GM23338 (cell line): ENCODE results near the gene MCUR1. TPM values are rescaled to one million over a fixed set of nuclear protein-coding genes. Genes with fewer than 3 reads are reported as not detected.

Source experiments
- ATAC-seq: fragments of 200-7000 bp; cut with Tn5 transposase; 3 replicates; pipeline ENCODE4 v1.9.1; 2020
- DNase-seq: peaks from one replicate; pipeline ENCODE4 v3.0.0-alpha.2; 2015; ENCODE audit warnings: low spot score
- H2AFZ ChIP-seq: fragments of 200-600 bp; sonication (generic); 2 replicates; pipeline ENCODE4 v1.8.0; 2016; ENCODE audit warnings: antibody characterized with exemption, mild to moderate bottlenecking, moderate library complexity
- H3F3A ChIP-seq: fragments of 200-600 bp; sonication (generic); replicated peaks from 2 replicates; pipeline ENCODE4 v1.8.0; 2017; ENCODE audit warnings: antibody characterized with exemption, mixed run types, low read depth
- H3K27ac ChIP-seq: fragments of 200-600 bp; sonication (generic); 2 replicates; pipeline ENCODE4 v1.6.1; 2016; ENCODE audit warnings: low read depth
- H3K27me3 ChIP-seq: fragments of 200-600 bp; sonication (generic); 2 replicates; pipeline ENCODE4 v1.8.0; 2016; ENCODE audit warnings: mild to moderate bottlenecking, mixed run types, moderate library complexity; ENCODE audit not compliant: insufficient read depth
- H3K36me3 ChIP-seq: fragments of 200-600 bp; sonication (generic); 2 replicates; pipeline ENCODE4 v1.8.0; 2016; ENCODE audit warnings: mild to moderate bottlenecking; ENCODE audit not compliant: insufficient read depth
- H3K4me1 ChIP-seq: fragments of 200-600 bp; sonication (generic); 2 replicates; pipeline ENCODE4 v1.8.0; 2016; ENCODE audit warnings: mild to moderate bottlenecking, moderate library complexity; ENCODE audit not compliant: insufficient read depth
- H3K4me2 ChIP-seq: fragments of 200-600 bp; sonication (generic); 2 replicates; pipeline ENCODE4 v1.7.1; 2017; ENCODE audit warnings: mixed run types
- H3K4me3 ChIP-seq: fragments of 200-600 bp; sonication (generic); 2 replicates; pipeline ENCODE4 v1.6.1; 2016; ENCODE audit warnings: mixed run types
- H3K79me2 ChIP-seq: fragments of 200-600 bp; sonication (generic); replicated peaks from 2 replicates; pipeline ENCODE4 v1.8.0; 2017; ENCODE audit warnings: mild to moderate bottlenecking; ENCODE audit not compliant: insufficient read depth
- H3K9me2 ChIP-seq: fragments of 200-600 bp; sonication (generic); 2 replicates; pipeline ENCODE4 v1.8.0; 2017; ENCODE audit not compliant: insufficient read depth
- H4K20me1 ChIP-seq: fragments of 200-600 bp; sonication (generic); replicated peaks from 2 replicates; pipeline ENCODE4 v1.8.0; 2017; ENCODE audit warnings: mild to moderate bottlenecking; ENCODE audit not compliant: insufficient read depth
- H3K27ac Mint-ChIP-seq: 2 replicates; pipeline ENCODE4 v1.8.0; 2020; ENCODE audit warnings: inconsistent platforms, mild to moderate bottlenecking, moderate library complexity, mixed read lengths
- H3K27me3 Mint-ChIP-seq: 3 replicates; pipeline ENCODE4 v1.8.0; 2022; ENCODE audit warnings: low read depth, mild to moderate bottlenecking, moderate library complexity, mixed read lengths, inconsistent platforms; ENCODE audit not compliant: insufficient read depth, poor library complexity
- H3K36me3 Mint-ChIP-seq: 3 replicates; pipeline ENCODE4 v1.8.0; 2021; ENCODE audit warnings: low read depth, mild to moderate bottlenecking, inconsistent platforms, moderate library complexity, mixed read lengths
- H3K4me1 Mint-ChIP-seq: 3 replicates; pipeline ENCODE4 v1.8.0; 2020; ENCODE audit warnings: mild to moderate bottlenecking, inconsistent platforms, mixed read lengths
- H3K4me3 Mint-ChIP-seq: 3 replicates; pipeline ENCODE4 v1.8.0; 2021; ENCODE audit warnings: moderate library complexity, mild to moderate bottlenecking, inconsistent platforms, mixed read lengths
- H3K9me3 Mint-ChIP-seq: 3 replicates; pipeline ENCODE4 v1.8.0; 2020; ENCODE audit warnings: moderate library complexity, mild to moderate bottlenecking, inconsistent platforms, mixed read lengths
- CREB1 ChIP-seq: fragments of 250-450 bp; sonication (Bioruptor Pico); IDR thresholded peaks from 2 replicates; pipeline ENCODE4 v1.5.0; 2020; ENCODE audit warnings: low read depth, mild to moderate bottlenecking, moderate library complexity
- EZH2phosphoT487 ChIP-seq: fragments of 200-600 bp; sonication (generic); IDR thresholded peaks from one replicate; pipeline ENCODE4 v1.8.1; 2018; ENCODE audit warnings: antibody characterized with exemption; ENCODE audit not compliant: unreplicated experiment
- NANOG ChIP-seq: IDR thresholded peaks from 2 replicates; pipeline ENCODE4 v1.6.1; 2016; ENCODE audit warnings: antibody characterized with exemption, borderline replicate concordance
- POLR2AphosphoS5 ChIP-seq: IDR thresholded peaks from 2 replicates; pipeline ENCODE4 v1.6.1; 2016; ENCODE audit warnings: antibody characterized with exemption, low read depth
- ZNF114 ChIP-seq: fragments of 250-450 bp; sonication (Bioruptor Pico); IDR thresholded peaks from 2 replicates; pipeline ENCODE4 v1.5.0; 2020; ENCODE audit warnings: mild to moderate bottlenecking, moderate library complexity
- polyA plus RNA-seq: library from polyadenylated mRNA; unstranded; fragments of >200 nt; fragmentation: Nextera tagmentation; extraction: Ambion mirVana; gene quantifications from 2 replicates; pipeline ENCODE4 v1.2.1, GENCODE V29; 2016
- total RNA-seq: library from RNA; depleted of rRNA; stranded (reverse); fragments of >200 nt; shearing (Covaris generic); gene quantifications from 2 replicates; pipeline ENCODE4 v1.2.3, GENCODE V29; 2014
- TF ChIP-seq, protein P1 (sequence below): IDR thresholded peaks from one replicate; pipeline ENCODE4 v1.6.1; 2018; ENCODE audit warnings: antibody characterized with exemption; ENCODE audit not compliant: unreplicated experiment
- TF ChIP-seq, protein P2 (sequence below): fragments of 250-450 bp; sonication (Bioruptor Pico); IDR thresholded peaks from 2 replicates; pipeline ENCODE4 v1.5.0; 2020; ENCODE audit warnings: mild to moderate bottlenecking, moderate library complexity

Gene MCUR1
- total and polyA plus RNA-seq, 2 experiments from 2014 or later: 21.0 to 65.3 TPM

DNA sequence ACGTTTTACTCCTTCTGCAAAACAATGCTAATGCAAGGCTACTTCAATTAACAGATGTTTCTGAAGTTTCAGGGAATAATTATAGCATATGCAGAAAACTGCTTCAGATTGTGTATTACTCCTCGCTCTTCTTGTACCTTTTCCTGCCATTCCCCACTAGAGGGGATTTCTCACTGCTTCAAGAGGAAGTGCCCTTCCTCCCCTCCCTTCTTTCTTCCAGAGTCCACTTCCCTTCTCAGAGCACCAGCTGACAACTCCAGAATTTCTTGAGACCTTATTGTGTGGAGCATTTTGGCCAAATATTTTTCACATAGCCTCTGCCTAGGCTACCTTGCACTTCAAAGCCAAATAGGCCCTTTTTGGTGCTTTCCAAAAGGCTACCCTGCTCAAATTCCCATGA lies 12.7 kb upstream of the MCUR1 start (continued):
- TF ChIP-seq, protein P1, sequence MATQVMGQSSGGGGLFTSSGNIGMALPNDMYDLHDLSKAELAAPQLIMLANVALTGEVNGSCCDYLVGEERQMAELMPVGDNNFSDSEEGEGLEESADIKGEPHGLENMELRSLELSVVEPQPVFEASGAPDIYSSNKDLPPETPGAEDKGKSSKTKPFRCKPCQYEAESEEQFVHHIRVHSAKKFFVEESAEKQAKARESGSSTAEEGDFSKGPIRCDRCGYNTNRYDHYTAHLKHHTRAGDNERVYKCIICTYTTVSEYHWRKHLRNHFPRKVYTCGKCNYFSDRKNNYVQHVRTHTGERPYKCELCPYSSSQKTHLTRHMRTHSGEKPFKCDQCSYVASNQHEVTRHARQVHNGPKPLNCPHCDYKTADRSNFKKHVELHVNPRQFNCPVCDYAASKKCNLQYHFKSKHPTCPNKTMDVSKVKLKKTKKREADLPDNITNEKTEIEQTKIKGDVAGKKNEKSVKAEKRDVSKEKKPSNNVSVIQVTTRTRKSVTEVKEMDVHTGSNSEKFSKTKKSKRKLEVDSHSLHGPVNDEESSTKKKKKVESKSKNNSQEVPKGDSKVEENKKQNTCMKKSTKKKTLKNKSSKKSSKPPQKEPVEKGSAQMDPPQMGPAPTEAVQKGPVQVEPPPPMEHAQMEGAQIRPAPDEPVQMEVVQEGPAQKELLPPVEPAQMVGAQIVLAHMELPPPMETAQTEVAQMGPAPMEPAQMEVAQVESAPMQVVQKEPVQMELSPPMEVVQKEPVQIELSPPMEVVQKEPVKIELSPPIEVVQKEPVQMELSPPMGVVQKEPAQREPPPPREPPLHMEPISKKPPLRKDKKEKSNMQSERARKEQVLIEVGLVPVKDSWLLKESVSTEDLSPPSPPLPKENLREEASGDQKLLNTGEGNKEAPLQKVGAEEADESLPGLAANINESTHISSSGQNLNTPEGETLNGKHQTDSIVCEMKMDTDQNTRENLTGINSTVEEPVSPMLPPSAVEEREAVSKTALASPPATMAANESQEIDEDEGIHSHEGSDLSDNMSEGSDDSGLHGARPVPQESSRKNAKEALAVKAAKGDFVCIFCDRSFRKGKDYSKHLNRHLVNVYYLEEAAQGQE: no peak
- TF ChIP-seq, protein P2, sequence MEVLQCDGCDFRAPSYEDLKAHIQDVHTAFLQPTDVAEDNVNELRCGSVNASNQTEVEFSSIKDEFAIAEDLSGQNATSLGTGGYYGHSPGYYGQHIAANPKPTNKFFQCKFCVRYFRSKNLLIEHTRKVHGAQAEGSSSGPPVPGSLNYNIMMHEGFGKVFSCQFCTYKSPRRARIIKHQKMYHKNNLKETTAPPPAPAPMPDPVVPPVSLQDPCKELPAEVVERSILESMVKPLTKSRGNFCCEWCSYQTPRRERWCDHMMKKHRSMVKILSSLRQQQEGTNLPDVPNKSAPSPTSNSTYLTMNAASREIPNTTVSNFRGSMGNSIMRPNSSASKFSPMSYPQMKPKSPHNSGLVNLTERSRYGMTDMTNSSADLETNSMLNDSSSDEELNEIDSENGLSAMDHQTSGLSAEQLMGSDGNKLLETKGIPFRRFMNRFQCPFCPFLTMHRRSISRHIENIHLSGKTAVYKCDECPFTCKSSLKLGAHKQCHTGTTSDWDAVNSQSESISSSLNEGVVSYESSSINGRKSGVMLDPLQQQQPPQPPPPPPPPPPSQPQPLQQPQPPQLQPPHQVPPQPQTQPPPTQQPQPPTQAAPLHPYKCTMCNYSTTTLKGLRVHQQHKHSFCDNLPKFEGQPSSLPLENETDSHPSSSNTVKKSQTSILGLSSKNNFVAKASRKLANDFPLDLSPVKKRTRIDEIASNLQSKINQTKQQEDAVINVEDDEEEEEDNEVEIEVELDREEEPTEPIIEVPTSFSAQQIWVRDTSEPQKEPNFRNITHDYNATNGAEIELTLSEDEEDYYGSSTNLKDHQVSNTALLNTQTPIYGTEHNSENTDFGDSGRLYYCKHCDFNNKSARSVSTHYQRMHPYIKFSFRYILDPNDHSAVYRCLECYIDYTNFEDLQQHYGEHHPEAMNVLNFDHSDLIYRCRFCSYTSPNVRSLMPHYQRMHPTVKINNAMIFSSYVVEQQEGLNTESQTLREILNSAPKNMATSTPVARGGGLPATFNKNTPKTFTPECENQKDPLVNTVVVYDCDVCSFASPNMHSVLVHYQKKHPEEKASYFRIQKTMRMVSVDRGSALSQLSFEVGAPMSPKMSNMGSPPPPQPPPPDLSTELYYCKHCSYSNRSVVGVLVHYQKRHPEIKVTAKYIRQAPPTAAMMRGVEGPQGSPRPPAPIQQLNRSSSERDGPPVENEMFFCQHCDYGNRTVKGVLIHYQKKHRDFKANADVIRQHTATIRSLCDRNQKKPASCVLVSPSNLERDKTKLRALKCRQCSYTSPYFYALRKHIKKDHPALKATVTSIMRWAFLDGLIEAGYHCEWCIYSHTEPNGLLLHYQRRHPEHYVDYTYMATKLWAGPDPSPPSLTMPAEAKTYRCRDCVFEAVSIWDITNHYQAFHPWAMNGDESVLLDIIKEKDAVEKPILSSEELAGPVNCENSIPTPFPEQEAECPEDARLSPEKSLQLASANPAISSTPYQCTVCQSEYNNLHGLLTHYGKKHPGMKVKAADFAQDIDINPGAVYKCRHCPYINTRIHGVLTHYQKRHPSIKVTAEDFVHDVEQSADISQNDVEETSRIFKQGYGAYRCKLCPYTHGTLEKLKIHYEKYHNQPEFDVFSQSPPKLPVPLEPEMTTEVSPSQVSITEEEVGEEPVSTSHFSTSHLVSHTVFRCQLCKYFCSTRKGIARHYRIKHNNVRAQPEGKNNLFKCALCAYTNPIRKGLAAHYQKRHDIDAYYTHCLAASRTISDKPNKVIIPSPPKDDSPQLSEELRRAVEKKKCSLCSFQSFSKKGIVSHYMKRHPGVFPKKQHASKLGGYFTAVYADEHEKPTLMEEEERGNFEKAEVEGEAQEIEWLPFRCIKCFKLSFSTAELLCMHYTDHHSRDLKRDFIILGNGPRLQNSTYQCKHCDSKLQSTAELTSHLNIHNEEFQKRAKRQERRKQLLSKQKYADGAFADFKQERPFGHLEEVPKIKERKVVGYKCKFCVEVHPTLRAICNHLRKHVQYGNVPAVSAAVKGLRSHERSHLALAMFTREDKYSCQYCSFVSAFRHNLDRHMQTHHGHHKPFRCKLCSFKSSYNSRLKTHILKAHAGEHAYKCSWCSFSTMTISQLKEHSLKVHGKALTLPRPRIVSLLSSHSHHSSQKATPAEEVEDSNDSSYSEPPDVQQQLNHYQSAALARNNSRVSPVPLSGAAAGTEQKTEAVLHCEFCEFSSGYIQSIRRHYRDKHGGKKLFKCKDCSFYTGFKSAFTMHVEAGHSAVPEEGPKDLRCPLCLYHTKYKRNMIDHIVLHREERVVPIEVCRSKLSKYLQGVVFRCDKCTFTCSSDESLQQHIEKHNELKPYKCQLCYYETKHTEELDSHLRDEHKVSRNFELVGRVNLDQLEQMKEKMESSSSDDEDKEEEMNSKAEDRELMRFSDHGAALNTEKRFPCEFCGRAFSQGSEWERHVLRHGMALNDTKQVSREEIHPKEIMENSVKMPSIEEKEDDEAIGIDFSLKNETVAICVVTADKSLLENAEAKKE: no peak
- TF ChIP-seq POLR2AphosphoS5: no peak

DNA sequence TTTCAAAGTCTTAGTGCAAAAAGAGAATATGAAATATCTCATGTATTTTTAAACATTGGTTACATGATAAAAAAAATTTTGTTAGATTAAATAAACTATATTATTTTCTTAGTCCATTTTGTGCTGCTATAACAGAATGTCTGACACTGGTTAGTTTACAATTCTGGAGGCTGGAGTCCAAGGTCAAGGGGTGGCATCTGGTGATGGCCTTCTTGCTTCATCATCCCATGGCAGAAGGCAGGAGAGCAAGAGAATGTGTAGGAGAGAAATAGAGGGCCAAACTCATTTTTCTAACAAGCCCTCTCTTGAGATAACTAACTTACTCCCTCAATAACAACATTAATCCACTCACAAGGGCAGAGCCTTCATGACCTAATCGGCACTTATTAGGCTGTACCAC lies 11.5 kb upstream of the MCUR1 start:
- no peaks in the 10 kb centered on the region for H3K4me1 Mint-ChIP-seq
- Histone ChIP-seq H3K4me2 (no peak overlapping the region), H3K9me2 (no peaks in the 10 kb centered on the region), H3K36me3 (no peaks in the 10 kb centered on the region), H4K20me1 (no peaks in the 10 kb centered on the region), H3K79me2 (no peaks in the 10 kb centered on the region), H2AFZ (no peak overlapping the region), H3K4me1 (no peaks in the 10 kb centered on the region), H3F3A (no peaks in the 10 kb centered on the region), H3K4me3 (no peak overlapping the region), H3K27ac (no peak overlapping the region), H3K27me3 (no peaks in the 10 kb centered on the region)
- H3K36me3 Mint-ChIP-seq: peaks cover 3% of the 10 kb centered on the region; the same call in 1 of the 3 replicates
- ATAC-seq (no peak), DNase-seq (no peak)
- no peak overlapping the region for H3K27ac Mint-ChIP-seq
- H3K27me3 Mint-ChIP-seq: peaks cover 2% of the 10 kb centered on the region
- no peak overlapping the region for H3K4me3 Mint-ChIP-seq
- peaks cover 11% of the 10 kb centered on the region; the same call in 2 of the 3 replicates for H3K9me3 Mint-ChIP-seq
- TF ChIP-seq EZH2phosphoT487 (no peak), CREB1 (CRISPR knock-in tag) (no peak), POLR2AphosphoS5 (no peak), NANOG (no peak), ZNF114 (CRISPR knock-in tag) (no peak)
- TF ChIP-seq, protein P1: no peak
